HG03571 (cell line): ENCODE measurements around the gene FHOD1.
A peak's percentile ranks its signal among the peaks of the same experiment; 100 is the strongest.

Source experiments
- ATAC-seq: cut with Tn5 transposase; IDR thresholded peaks from one replicate; pipeline ENCODE4 v1.9.1; 2021; ENCODE audit not compliant: unreplicated experiment

The FHOD1 gene

DNA sequence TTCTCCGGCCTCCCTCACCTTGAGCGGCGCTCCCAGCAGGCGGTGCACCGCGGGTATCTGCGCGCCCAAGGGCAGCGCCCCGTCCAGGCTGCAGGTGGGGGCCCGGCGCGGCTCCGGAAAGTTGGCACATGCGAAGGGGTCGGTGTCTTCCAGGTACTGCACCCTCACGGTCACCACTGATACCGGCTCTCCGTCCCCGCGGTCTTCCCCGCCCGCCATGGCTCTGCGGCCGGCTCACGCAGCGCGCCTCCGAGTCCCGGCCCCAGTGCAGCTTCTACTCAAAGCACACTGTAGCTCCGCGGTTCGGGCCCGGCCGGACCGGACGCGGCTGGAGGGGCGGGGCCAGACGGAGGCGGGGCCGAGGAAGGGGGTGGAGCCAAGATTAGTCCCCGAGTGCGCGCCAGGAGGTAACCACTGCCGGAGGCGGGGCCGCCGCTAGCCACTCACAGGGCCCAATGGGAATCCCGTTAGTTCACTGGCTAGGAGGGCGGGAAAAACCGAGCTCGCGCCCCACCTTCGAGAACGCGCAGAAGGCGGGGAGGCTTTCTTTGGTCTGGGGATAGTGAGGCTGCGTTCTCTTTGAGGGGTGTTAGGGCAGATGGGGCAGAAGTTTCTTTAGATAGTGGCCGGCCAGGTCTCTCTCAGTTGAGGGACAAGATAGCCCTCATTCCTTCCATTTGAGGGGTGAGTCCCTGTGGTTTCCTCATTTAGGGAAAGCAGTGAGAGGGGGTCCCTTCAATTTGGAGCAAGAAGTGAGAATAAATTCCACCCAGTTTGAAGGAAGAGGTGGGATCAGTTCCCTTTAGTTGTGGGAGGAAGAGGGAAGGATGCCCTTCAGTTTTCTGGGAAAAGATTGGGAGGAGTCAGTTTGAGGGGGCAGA lies at the start of gene FHOD1:
FHOD1 (minus strand) TSS at position 290 of the 881 bp plus-strand sequence; CDS start at position 219, 71 bp downstream.
- ATAC-seq, result peak; percentile 41

DNA sequence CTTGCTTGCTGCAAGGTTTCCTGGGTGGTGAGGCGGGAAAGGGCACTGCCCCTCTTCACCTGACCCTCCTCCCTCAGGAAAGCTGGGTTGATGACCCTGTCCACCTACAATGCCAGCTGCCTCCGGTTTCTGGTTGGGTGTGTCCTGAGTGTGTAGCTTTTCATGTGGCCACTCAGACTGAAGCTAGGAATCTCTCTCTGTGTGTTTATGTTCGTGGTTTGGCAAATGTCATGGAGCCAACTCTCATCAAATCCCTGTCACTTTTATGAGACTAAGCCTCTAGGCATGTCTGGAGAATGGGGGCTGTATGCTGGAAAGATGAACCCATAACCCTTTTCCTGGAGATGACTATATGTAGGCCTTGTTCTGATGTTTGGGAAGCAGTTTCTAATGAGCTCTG lies 49.1 kb upstream of the FHOD1 start:
- ATAC-seq, result no peak

DNA sequence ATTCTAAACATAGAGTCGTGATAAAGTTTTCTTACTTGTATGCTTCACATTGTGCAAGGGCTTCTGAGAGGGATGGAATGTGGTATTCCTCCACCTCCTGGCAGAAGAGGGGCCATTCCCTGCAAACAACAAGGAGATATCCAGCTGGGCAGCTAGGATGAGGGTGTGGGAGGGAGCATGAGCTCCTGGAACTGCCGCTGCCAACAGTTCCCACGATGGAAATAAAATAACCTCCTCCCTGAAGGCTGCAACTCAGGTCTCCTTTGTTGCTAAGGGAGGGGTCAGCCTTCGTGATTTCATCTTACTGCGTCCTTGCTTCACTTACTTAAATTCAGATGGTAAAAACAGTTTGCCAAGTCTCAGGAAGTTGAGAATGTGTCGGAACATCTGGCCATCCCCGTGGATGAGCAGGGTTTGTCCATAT lies 47.7 kb upstream of the FHOD1 start:
- ATAC-seq, result no peak

DNA sequence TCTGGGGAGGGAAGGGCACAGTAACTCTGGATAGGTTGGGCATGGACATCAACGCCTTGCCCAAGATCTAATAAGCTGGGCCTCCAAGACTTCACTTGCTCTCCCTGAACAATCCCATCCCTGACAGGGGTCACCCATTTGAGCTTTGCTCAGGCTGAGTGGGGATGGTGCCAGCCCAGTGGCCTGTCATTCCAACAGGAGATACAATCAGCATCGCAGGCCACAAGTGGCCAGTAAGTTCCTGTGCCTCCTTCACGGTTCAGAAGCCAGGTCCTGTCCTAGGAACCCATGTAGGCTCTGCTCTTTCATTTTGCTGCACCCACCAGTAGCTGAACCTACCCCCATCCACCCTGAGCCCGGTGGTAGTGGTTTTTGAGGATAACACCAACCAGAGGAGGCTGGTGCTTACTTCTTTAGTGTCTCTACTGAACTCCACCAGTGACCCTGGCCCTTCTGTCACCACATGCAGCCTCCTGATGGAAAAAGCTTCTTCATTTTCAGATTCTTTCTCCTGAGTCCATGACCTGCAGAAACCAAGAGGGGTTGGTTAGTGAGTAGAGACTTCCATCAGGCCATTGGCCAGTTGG lies 47.0 kb upstream of the FHOD1 start:
- ATAC-seq, result no peak

DNA sequence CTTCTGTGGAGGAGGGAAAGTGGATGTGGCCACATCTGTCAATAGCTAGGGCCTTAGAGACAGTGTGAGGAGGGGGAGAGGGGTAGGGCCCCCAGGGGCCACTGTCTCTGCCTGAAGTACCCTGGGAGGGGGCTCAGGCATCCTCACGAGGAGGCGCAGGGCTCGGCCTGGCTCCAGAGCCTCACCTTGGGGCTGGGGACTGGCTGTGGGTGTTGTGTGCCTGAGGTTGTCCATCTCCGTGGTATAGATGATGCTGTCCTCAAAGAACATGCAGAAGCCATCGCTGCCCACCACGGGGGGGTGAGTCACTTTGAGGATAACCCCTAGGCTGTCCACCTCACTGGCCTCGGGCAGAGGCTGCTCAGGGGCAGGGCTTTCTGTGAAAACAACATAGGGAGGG lies 44.2 kb upstream of the FHOD1 start:
- no peak for ATAC-seq

DNA sequence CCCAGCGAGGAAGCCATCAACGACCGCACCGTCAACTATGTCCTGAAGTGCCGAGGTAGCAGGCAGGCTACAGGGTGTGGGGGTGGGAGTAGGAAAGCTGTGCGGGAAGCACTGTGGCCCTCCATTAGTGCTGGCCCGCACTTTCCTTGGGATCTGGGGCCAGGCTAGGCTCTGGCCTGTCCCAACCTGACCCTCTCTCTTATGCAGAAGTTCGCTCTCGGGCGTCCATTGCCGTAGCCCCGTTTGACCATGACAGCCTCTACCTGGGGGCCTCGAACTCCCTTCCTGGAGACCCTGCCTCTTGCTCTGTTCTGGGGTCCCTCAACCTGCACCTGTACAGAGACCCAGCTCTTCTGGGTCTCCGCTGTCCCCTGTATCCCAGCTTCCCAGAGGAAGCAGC lies 40.7 kb upstream of the FHOD1 start:
- no peak for ATAC-seq

DNA sequence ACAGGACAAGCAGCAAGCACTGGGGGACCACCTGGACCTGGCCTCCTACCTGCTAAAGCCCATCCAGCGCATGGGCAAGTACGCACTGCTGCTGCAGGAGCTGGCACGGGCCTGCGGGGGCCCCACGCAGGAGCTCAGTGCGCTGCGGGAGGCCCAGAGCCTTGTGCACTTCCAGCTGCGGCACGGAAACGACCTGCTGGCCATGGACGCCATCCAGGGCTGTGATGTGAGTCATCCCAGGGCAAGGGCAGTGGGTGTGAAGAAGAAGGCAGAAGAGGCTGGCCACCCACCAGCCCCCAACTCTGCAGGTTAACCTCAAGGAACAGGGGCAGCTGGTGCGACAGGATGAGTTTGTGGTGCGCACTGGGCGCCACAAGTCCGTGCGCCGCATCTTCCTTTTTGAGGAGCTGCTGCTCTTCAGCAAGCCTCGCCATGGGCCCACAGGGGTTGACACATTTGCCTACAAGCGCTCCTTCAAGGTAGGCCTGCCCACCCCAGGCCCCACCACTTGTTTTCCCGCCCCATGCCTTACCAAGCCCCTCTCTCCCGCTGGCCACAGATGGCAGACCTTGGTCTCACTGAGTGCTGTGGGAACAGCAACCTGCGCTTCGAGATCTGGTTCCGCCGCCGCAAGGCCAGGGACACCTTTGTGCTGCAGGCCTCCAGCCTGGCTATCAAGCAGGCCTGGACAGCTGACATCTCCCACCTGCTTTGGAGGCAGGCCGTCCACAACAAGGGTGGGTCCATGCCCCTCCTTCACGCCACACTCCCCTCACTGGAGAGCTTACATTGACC lies 39.4 kb upstream of the FHOD1 start:
- no peak for ATAC-seq

DNA sequence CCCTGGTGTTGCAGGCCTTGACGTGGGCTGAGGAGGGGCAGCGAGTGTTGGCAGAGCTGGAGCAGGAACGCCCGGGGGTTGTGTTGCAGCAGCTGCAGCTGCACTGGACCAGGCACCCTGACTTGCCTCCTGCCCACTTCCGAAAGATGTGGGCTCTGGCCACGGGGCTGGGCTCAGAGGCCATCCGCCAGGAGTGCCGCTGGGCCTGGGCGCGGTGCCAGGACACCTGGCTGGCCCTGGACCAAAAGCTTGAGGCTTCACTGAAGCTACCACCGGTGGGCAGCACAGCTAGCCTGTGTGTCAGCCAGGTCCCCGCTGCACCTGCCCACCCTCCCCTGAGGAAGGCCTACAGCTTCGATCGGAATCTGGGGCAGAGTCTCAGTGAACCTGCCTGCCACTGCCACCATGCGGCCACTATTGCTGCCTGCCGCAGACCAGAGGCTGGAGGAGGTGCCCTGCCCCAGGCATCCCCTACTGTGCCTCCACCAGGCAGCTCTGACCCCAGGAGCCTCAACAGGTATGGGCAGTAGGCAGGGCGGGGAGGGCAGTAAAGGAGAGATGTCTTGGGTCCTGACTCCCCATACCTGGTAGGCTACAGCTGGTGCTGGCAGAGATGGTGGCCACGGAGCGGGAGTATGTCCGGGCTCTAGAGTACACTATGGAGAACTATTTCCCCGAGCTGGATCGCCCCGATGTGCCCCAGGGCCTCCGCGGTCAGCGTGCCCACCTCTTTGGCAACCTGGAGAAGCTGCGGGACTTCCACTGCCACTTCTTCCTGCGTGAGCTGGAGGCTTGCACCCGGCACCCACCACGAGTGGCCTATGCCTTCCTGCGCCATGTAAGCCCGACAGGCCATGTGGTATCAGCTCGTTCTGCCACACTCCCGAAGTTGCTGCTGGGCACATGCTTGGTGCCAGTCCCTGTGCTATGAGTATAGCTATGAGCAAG lies 37.7 kb upstream of the FHOD1 start:
- ATAC-seq, result no peak

DNA sequence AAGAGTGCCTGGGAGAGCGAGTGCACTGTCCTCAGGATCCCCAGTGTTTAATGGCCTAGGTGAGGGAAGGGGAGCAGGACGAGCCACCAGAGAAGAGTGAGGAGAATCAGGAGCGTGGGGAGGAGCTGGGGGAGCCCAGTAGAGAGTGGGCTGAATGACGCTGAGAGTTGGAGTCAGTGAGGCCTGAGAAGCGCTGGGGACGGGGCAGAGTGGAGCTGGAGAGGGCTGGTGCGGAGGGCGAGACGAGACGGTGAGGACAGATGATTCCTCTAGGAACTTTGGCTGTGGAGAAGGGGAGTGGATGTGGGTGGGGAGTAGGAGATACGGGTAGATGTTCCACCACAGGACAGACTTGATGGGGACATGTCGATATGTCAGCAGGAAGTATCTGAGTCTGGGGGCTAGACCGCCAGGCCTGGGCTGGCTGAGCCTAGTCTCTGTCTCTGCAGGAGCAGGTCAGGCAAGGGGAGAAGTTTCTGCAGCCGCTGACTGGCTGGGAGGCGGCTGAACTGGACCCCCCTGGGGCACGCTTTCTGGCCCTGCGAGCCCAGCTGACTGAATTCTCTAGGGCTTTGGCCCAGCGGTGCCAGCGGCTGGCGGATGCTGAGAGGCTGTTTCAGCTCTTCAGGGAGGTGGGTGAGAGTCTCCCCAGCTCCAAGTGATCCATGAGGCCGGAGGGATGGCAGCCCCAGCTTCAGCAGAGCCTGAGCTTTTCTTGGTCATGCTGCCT lies 36.7 kb upstream of the FHOD1 start:
- no peak for ATAC-seq

DNA sequence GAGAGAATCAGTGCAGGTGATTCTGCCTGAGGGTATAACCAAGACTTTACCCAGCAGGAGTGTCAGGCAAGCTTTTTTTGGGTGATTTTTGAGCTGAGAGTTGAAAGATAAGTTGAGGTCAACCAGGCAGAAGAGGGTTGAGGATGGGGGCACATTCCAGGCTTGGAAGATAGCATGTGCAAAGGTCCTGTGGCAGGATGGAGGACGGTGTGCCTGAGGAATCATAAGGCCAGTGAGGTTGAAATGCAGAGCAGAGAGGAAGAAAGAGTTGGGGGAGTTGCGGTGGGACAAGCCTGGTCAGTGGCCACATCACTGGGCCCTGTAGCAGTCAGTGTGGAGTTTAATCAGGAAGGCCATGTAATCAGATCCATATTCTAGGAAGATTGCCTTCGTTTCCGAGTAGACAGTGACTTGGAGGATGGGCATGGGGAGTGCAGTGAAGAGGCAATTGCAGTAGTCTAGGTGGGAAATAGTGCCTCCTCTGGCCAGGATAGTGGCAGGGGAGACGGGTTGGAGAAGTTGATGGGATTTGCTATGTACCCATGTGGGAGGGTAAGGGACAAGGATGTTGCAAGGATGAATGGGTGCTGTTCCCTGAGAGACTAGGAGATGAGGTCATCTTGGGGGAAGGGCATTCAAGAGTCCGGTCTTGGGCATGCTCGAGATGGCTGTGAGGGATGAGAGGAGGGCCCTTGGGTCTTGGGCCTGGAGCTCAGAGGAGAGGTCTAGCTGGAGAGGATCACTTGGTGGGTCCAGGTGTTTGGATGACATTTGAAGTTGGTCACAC lies 36.0 kb upstream of the FHOD1 start:
- ATAC-seq, result no peak

DNA sequence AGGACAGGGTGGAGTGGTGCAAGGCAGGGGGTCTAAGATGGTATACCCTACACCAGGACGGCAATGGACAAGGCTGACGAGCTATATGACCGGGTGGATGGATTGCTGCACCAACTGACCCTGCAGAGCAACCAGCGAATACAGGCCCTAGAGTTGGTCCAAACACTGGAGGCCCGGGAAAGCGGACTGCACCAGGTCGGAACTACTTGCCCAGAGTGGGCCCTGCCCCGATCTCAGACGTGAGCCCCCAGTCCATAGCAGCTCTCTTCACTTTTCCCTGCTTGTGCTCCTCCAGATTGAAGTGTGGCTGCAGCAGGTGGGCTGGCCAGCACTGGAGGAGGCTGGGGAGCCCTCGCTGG lies 35.1 kb upstream of the FHOD1 start:
- ATAC-seq, result no peak

DNA sequence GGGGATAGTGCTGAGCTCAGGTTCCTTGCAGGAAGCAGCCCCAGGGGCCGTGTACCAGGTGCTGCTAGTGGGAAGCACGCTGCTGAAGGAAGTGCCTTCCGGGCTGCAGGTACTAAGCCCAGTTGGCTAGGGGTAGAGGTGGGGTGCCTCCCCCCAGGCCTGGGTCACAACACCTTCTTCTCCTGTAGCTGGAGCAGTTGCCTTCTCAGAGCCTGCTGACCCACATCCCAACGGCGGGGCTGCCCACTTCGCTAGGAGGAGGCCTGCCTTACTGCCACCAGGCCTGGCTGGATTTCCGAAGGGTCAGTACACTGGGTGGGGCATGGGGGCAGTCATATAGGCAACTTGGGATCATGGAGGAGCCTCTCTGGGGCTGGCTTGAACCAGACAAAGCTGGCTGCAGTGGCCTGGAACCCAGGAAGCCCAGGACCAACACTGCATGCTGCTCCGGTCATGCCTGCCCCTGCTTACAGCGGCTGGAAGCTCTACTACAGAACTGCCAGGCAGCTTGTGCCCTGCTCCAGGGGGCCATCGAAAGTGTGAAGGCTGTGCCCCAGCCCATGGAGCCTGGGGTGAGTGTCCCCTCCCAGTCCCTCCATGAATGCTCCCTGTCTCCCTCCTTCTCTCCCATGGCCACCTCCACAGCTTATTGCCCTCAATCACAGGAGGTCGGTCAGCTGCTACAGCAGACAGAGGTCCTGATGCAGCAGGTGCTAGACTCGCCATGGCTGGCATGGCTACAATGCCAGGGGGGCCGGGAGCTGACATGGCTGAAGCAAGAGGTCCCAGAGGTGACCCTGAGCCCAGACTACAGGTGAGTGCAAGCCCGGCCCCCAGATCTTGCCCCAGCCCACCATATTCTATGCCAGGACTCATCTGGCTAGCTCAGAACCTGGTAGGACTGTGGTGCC lies 34.5 kb upstream of the FHOD1 start:
- no peak for ATAC-seq

DNA sequence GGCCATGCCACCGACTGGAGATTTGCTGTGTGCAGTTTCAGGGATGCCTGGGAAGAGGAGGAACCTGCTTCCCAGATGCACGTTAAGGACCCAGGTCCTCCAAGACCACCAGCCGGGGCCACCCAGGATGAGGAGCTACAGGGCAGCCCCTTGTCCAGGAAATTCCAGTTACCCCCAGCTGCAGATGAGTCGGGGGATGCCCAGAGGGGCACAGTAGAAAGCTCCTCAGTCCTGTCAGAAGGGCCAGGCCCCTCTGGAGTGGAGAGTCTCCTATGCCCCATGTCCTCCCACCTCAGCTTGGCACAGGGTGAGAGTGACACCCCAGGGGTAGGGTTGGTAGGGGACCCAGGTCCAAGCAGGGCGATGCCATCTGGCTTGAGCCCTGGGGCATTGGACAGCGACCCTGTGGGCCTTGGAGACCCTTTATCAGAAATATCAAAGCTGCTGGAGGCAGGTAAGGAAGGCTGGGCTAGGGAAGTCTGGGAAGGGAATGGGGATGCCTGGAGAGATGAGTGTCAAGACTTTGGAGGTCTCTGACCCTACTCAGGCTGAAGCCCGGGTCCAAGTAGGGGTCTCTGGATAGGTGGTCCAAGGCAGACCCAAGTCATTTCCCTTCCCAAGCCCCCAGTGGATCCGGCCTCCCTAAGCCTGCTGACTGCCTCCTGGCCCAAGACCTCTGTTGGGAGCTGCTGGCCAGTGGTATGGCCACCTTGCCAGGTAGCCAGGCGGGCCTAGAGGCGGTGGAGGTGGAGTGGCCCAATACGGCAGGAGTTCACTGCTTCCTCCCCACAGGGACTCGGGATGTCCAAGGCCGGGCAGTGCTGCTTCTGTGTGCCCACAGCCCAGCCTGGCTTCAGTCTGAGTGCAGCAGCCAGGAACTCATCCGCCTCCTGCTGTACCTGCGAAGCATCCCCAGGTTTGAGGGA lies 33.1 kb upstream of the FHOD1 start:
- ATAC-seq, result no peak

DNA sequence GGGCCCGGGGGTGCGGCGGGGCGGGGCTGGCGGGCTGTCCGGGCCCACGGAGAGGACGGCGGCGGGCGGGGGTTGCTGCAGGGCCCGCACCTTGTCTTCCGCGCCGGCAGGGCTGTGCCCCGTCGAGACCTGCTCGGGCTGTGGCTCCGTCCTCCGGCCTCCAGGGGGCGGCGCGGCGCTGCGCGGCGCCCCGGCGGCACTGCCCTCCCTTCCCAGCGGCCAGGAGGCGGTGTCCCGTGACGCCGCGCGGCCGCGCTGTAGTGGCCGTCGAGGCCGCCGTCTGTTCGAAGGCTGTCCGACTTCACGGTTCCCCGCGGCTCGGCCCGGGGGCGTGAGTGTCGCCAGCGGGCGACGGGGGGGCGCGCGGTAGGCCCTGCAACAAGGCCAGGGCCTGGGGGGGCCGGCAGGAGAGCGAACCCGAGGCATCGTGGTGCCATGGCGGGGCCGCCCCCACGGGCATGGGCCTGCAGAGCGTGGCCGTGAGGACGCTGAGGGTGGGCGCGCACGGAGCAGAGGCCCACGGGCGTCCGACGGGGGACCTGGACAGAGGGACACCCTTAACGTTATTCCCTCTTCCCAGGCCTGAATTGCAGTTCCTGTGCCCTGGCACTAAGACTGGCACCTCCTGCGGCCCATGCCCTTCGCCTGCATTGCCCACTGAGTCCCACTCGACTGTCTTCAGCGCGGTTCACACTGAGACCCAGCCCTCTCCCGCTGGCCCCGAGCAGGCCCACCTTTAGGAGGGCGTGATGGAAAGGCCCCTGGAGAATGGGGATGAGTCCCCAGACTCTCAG lies 32.2 kb upstream of the FHOD1 start, which contains the start of gene PLEKHG4:
PLEKHG4 (plus strand) TSS at position 237 of the 794 bp plus-strand sequence; CDS start at position 750, 513 bp downstream.
- peak; percentile 71 for ATAC-seq

DNA sequence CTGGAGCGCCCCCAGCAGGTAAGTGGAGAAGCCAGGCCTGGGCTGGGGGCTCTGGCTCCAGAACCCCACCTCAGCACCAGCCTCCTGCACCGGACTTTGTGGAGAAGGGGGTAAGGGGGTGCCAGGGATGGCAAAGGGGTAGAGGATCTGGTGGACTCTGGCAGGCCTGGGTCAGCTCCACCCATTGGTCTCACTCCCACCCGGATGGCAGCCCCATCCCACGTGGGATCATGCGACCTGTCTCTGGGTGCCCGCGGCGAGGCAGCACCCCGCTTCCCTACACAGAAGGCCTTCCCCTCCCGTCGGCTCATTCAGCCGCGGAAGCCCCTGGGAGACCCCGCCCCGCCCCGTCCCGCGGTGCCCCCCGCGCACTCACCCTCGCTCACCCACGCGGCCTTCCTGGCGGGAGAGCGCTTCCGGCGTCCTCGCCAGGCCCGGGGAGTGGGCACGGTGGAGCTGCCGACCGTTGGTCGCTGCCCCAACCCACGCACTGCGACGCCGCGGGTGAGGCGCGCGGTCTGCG lies 31.6 kb upstream of the FHOD1 start:
- peak; percentile 38 for ATAC-seq
